GM12878 (cell line): ENCODE measurements around the gene CTIF.

ENCODE experiments used
- CBFB ChIP-seq: IDR thresholded peaks from 2 replicates; pipeline ENCODE4 v1.6.1; 2016; ENCODE audit warnings: antibody characterized with exemption, low read depth
- IRF4 ChIP-seq: IDR thresholded peaks from 2 replicates; pipeline ENCODE4 v1.6.1; 2011; ENCODE audit warnings: low read depth, low read length
- JUND ChIP-seq: IDR thresholded peaks from 2 replicates; pipeline ENCODE4 v1.6.1; 2012; ENCODE audit warnings: low read depth, mild to moderate bottlenecking, low read length, improper control_type of control experiment, moderate library complexity
- MTA2 ChIP-seq: fragments of 450-650 bp; IDR thresholded peaks from 2 replicates; pipeline ENCODE4 v1.6.1; 2016; ENCODE audit warnings: low read depth, mild to moderate bottlenecking, moderate library complexity
- MXI1 ChIP-seq: fragments of 150-350 bp; IDR thresholded peaks from 2 replicates; pipeline ENCODE4 v1.6.1; 2011; ENCODE audit warnings: low read depth, mild to moderate bottlenecking, inconsistent platforms, low read length, improper control_type of control experiment
- SREBF2 ChIP-seq: IDR thresholded peaks from 2 replicates; pipeline ENCODE4 v1.6.1; 2012; ENCODE audit warnings: mild to moderate bottlenecking, low read length

- TF ChIP-seq SREBF2 (no peak), CBFB (no peak), JUND (no peak), IRF4 (no peak), MXI1 (no peak), MTA2 (no peak)
Observed at GRCh38 chr18:48611203-48611602, 72.4 kb downstream of the CTIF start.
